ENCODE measurements around the gene SPP2. TPM values are rescaled to one million over a fixed set of nuclear protein-coding genes. Genes with fewer than 3 reads are reported as not detected.
A peak's percentile ranks its signal among the peaks of the same experiment; 100 is the strongest.

Gene SPP2
- total RNA-seq, 1 experiment from 2014 or later = not detected

DNA sequence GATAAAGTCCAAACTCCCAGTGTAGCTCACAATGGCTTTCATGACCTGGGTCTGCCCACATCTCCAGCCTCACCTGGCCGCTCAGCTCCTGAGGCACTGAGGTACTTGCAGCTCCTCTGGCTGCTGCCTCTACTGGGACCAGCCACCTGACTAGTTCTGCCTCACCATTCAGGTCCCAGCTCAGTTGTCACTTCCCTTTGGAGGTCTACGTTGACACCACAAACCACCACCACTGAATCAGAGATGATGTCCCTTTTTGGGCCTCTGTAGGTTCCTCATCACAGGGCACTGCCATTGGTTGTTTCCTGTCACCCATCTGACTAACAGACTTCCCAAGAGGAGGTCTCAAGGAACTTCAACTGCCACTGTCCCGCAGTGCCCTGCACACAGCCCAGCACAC lies 21.2 kb downstream of the SPP2 start:
- no peak overlapping the region for H3K4me2 ChIP-seq (ENCODE audit: insufficient read depth, insufficient read length, low read length)
- H4K8ac ChIP-seq (replicated peaks; ENCODE audit: insufficient read length, low read depth, low read length) = no peak overlapping the region
- no peak overlapping the region for H3T11ph ChIP-seq (ENCODE audit: low read length)
- H3K14ac ChIP-seq (ENCODE audit: insufficient read depth, low read length) = no peak overlapping the region; the same call in 1 of the 2 replicates
- H3K79me1 ChIP-seq (ENCODE audit: insufficient read depth, low read depth, low read length, poor library complexity, severe bottlenecking) = no peaks in the 10 kb centered on the region
- H2BK120ac ChIP-seq (ENCODE audit: low read depth, low read length, poor library complexity, severe bottlenecking) = no peak overlapping the region
- no peak overlapping the region for H3K23ac ChIP-seq (ENCODE audit: insufficient read length, low read depth, low read length)
- H3K4me1 Mint-ChIP-seq = no peaks in the 10 kb centered on the region
- no CpG with 5 or more reads among the region's 3 CpGs for WGBS (ENCODE audit: extremely low coverage, insufficient read length, low lambda C conversion rate)
- no peaks in the 10 kb centered on the region for H3K79me2 ChIP-seq (ENCODE audit: insufficient read depth, low read length)
- no peaks in the 10 kb centered on the region for H3K4me1 ChIP-seq (ENCODE audit: insufficient read depth, low read length)
- no peak overlapping the region for H4K91ac ChIP-seq (ENCODE audit: insufficient read length, low read depth, low read length)
- H3K27me3 Mint-ChIP-seq (ENCODE audit: low read depth) = peaks cover 17% of the 10 kb centered on the region
- H3K56ac ChIP-seq (ENCODE audit: insufficient read length, low read depth, low read length) = no peak overlapping the region
- no peak overlapping the region for H3K9ac ChIP-seq (ENCODE audit: extremely low read depth, insufficient read length, low read length)
- no peak for TF ChIP-seq CTCF (conservative IDR thresholded peaks at IDR 0.05)
- no peaks in the 10 kb centered on the region for H3K27me3 ChIP-seq (ENCODE audit: insufficient read depth, low read length)
- H2AK5ac ChIP-seq (ENCODE audit: insufficient read length, low read length) = no peak overlapping the region
- H3K9me3 ChIP-seq (ENCODE audit: control insufficient read depth, low read depth, low read length) = no peaks in the 10 kb centered on the region
- peak overlapping the region in 1 of 3 experiments; percentile 78; a peak in 1 of 7 replicates for H3K27ac Mint-ChIP-seq
- H3K27ac ChIP-seq (ENCODE audit: insufficient read length, low read depth, low read length) = no peak overlapping the region
- no peaks in the 10 kb centered on the region for H4K20me1 ChIP-seq (ENCODE audit: control insufficient read depth, insufficient read depth, insufficient read length)
- no peak overlapping the region for H2BK12ac ChIP-seq (ENCODE audit: insufficient read length, low read depth, low read length)
- no peak overlapping the region for H4K5ac ChIP-seq (ENCODE audit: insufficient read length, low read depth, low read length)
- no peak overlapping the region for H2BK5ac ChIP-seq (ENCODE audit: insufficient read length, low read length)
- H3K23me2 ChIP-seq (ENCODE audit: insufficient read length, low read depth, low read length, poor library complexity, severe bottlenecking) = no peaks in the 10 kb centered on the region
- peaks cover 3 to 8% of the 10 kb centered on the region in 2 experiments for H3K9me3 Mint-ChIP-seq
- no peak overlapping the region for H3K4me3 Mint-ChIP-seq
- no peak overlapping the region for H2BK15ac ChIP-seq (ENCODE audit: low read depth, low read length)
- H3K18ac ChIP-seq (ENCODE audit: insufficient read length, low read depth, low read length) = no peak overlapping the region
- H3K36me3 Mint-ChIP-seq (ENCODE audit: insufficient read depth in 1 of 3, low read depth in 3 of 3) = peaks cover 1 to 4% (median 2%) of the 10 kb centered on the region in 3 experiments; a peak in 4 of 7 replicates
- H2BK20ac ChIP-seq (ENCODE audit: low read depth, low read length, poor library complexity, severe bottlenecking) = no peak overlapping the region
- DNase-seq = no peak
- H3K4ac ChIP-seq (ENCODE audit: low read depth, low read length) = no peak overlapping the region
- no peak overlapping the region for H2AFZ ChIP-seq (ENCODE audit: low read length)

Data from H9 (cell line).